HG02759 (cell line): ENCODE measurements around the gene FBXO41.

ENCODE experiments used
- ATAC-seq: cut with Tn5 transposase; IDR thresholded peaks from one replicate; pipeline ENCODE4 v1.9.1; 2021; ENCODE audit warnings: mild to moderate bottlenecking, moderate library complexity; ENCODE audit not compliant: unreplicated experiment

Gene FBXO41

DNA sequence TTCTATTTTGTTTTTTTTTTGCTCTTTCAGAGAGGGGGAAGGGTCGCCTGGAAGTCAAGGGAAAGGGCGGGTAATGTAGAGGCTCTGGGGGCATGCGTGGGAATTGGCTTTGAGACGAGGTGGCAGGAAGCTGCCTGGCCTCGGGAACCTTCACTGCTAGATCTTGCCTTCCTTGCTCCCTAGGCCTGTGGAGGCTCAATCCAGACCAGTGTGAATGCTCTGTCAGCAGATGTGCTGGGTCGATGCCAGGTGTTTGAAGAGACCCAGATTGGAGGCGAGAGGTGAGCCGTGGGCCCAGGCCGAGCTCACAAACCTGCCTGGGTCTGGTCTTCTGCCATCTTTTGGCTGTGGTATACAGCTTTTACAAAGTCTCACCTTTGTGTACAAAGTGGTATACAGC lies 34.6 kb downstream of the FBXO41 start:
- no peak for ATAC-seq

DNA sequence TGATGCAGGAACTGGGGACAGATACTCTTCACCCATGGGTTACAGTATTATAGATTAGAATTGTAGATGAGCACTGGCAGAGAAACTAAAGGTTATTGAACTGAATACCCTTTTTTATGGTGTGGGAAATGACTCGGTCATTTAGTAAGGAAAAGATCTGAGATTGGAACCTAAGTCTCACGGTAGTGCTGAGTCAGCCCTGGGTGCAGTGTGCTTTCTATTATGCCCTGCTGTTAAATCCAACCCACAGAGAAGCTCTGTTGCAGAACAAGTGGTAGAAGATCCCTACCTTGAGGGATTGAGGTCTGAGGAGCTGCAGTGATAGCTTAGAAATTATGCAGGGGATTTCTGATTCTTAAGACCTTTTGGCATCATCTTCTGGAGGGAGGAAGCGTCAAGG lies 37.4 kb downstream of the FBXO41 start:
- ATAC-seq: no peak

DNA sequence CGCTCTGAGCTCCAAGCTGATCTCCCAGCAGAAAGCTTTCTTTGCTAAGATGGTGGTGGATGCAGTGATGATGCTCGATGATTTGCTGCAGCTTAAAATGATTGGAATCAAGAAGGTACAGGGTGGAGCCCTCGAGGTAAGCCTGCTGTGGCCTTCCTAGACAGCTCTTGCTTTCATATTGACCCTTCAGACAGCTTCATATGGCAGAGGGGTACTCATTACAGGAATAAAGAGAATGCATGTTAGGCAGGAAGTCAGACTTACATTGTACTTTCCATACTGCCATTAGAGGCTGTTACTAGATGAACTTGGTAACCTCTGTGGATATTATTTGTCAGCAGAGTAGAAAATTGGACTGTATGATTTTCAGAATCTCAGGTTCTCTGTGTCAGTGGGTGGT lies 39.7 kb downstream of the FBXO41 start:
- ATAC-seq: no peak

DNA sequence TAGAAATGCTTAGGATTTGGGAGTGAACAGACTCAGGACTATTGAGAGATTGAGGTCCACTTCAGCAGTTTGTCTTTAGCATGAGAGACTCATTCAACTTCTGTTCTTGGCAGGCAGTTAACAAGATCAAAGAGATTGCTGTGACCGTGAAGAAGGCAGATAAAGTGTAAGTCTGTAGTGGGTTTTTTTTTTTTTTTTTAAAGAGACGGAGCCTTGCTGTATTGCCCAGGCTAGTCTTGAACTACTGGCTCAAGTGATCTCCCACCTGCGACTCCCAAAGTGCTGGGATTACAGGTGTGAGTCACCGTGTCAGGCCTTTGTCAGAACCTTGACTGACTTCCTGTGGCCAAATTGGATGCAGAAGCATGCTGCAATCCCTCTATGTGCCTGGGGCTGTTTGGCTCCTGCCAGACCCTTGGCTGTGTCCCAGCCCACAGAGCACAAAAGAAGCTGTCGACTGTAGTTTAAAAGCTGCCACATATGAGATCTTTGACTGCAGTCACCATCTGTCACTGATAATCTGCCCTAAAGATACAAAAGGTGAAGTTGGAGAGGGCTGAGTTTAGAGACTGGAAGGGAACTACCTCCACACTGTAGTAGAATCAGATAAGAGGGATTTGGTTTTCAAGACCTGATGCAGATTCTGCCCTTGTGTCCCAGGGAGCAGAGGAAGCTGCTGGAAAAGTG lies 40.3 kb downstream of the FBXO41 start:
- ATAC-seq: no peak

DNA sequence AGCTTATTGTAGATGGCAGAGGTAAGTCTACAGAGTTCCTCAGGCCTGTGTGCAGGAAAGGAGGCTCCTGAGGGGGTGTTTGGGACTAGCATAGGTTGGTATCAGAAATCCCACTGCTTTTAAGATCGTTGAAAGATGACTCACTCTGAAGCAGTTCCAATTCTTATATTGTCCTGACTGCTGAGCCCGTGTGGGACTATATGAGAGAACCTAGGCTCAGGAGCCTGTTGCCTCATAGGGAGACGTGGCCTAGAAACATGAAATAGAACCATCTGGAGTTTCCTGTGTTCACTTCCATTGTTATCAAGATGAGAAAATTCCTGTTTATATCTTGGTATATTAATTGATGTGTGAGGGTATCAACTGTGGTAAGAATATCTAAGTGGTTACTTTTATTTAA lies 44.5 kb downstream of the FBXO41 start:
- ATAC-seq: no peak

DNA sequence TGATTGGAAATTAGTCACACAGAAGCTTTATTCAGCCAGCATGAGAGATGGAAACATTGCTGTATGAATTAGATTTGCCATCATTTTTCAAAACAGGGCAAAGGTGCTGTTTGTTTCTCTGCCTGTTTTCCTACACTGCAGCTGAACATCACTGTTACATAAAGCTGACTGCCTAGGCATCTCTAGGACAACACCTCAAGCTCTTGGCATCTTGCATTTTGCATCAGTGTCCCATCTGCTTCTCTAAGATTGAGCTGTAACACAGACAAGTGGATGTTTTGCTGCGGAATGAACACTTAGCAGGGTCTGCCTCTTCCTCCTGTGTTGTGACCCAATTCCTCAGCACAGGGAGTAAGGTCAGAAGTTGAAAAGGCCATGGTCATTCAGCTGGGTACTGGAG lies 45.3 kb downstream of the FBXO41 start:
- no peak for ATAC-seq

DNA sequence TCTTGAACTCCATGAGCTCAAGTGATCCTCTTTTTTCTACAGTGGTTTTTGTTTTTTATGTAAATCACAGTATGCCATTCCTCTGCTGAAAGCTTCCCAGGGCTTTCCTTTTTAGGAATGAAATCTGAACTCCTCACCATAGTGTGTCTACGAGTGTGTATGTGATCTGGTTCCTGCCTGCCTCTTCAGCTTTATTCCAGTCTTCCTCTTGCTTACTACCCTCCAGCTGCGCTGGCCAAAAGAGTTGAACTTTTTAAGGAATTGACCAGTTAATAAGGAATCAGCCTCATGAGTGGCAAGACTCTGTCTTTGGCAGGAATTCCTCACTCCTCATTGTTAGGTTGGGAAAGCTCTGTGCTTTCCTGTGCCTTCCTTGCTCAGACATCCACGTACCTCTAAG lies 46.1 kb downstream of the FBXO41 start:
- no peak for ATAC-seq

DNA sequence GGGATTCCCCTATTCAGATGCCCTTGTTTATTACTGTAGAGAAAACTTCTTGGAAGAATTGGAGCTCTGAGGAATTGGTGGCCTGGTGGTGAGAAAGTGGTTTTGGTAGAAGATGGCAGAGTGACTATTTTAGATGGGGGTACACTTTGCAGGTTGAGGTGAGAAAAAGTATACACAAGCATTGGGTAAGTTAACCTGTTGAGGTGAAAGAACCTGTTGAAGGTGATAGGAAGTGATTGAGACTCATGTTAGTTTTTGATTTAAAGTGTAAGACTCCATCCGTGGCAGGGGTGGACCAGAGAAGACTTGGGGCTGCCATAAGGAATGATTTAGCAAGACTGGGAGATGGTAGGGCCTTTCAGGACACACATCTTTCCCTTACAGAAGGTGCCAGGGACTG lies 47.1 kb downstream of the FBXO41 start:
- ATAC-seq: no peak

DNA sequence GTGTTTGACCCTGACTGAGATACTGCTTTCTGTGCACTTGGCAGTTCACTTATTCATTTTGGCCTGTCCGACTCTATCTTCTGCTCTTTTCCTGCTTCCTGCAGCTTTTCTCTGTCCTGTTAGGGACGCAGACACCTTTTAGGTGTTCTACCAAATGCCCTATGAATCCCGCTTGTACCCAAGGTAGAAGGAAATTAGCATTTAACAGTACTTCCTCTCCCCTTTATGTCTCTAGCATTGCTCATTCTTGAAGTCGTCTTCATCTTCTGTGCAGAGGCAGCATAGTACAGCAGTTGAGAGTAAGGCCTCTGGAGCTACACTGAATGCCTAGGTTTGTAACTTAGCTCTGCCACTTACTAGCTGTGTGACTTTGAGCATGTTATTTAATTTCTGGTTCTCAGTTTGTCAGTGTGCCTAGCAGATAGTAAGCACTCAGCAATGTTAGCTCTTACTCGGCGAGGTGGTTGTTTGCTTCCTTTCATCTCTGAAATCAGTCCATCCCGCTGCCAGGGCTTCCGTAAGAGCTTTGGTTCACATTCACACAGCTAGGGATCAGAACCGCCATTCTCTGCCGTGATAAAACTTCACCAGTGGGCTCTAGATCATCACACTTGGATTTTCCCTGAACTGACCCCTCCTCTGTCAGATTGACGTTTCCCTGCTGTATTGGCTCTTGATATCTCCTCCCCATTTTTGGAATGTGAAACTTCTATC lies 48.8 kb downstream of the FBXO41 start:
- ATAC-seq: no peak

DNA sequence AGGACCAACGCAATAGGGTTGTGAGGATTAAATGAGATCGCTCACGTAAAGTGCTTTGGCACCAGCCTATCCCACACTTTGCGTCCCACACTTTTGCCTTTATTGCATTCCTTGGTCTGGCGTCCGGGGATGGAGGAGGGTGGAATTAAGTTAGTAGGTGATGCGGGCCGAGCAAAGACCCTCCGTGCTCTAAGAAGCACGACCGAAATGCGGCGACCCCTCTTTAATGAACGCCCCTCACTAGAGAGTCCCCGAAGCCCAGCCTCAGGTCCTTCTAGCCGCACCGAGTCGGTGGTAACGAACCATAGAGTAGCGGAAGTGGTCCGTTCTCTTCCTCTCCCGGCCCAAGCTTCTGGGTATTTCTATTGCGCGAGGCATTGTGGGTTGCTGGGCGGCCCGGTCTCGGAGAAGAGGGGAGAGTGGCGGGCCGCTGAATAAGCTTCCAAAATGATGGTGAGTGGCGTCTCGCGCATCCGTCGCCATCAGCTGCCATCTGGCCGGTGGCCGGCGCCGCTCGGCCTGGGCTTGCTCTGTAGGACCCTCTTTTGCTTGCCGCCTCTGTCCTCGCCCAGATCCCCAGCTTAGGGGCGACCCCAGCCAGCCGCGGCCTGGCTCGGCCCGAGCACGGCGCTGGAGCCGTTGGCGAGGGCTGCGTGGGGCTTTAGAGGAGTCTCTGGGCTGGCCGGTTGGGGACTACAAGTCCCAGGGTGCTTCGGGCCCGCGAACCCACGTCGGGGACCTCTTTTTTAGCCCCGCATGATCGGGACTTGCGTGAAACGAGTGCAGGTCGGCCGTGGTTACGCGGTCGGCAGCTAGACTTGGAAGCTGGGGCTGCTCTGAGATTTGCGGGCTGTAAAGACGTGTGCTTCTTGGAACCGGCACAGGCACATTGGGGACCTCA lies 50.1 kb downstream of the FBXO41 start, which contains the start of gene CCT7:
Gene CCT7, plus strand, starts transcription at position 377 of the 901 bp plus-strand sequence. Its CDS starts 71 bp downstream, at position 448.
- peak; percentile 64 for ATAC-seq

DNA sequence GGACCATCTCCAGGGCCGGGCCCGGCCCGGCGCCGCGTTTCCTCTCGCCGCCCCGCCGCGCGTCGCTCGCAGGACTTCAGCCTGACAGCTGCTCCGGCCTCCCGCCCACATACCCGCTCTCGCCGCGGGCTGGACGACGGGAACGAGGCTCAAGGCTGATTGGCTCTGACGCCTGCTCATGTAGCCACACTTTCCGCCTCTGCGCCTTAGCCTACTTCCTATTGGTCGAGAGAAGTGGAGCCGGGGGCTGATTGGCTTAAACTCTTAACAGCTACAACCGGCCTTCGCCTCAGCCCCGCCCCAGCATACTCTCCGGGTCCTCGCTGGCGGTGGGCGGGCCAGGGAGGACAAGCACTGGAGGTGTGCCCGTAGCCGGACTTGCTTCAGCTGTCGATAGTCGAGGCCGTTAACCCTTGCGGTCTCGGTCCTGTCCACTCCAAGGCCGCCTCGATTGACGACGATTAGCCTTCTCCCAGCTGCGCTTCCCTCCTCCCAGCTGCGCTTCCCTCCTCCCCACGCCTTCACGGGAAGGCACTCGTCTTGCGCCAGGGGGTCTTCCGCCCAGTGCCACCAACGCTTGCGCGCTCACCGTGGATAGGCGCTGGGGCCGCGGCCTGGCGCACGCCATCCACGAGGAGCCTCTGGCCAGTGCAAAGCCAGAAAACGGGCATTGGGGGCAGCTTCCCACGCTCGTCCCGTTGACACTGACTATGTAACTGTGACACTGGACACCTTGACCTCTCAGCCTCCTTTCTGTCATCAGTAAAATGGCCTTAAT lies 50.9 kb downstream of the FBXO41 start, which contains the start of gene PRADC1:
Gene PRADC1, minus strand, starts transcription at position 86 of the 778 bp plus-strand sequence. Its CDS starts 79 bp downstream, at position 7.
- ATAC-seq: peak; percentile 90

DNA sequence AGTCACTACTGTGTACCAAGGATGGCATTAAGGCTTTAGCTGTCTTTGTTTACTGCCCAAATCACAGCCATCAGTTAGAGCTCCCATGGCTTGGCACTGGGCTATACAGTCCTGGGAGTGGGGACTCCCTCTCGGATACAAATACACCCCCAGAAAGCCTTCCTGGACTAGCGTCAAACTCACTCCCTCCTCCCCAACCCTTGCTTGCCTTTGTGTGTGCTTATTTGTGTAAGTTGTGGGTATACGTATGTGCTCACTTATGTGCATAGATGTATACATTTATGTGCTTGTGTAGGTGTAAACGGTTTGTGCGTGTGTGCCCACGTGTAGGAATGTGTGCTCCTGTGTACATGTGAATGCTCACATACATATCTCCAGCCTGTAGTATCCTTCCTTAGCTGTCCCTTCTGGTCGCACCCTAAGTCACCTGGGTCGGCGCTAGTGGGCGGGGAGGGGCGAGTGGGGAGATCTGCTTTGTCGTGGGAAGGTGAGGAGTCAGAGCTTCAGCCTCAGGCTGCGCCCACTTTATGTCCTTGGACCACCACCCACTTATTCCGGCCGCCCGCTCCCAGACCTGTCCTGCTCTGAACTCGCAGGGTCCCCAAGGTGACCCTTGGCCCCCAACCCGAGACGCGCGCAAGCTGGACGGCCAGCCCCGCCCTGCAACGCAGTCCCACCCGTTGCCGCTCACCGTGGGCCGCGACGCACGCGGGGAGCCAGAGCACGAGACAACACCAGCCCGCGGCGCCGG lies 51.7 kb downstream of the FBXO41 start:
- ATAC-seq: peak; percentile 12

DNA sequence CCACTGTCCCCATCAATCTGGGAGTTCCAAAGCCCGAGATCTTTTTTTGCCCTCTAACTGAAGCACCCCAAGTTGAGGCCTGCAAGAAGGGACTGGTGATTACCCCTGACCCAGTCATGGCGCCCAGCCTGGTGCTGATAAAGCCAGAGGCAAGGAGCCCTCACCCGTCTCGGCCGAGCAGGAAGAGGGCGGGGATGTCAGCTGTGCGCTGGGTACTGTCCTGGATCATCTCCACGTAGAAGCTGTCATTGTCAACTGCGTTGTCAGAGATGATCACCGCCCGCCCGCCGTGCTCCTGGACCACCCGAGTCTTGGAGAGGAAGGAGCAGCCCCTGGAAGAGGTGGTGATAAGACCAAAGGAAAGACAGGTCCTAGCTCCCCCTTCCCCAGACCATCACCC lies 55.6 kb downstream of the FBXO41 start:
- no peak for ATAC-seq

DNA sequence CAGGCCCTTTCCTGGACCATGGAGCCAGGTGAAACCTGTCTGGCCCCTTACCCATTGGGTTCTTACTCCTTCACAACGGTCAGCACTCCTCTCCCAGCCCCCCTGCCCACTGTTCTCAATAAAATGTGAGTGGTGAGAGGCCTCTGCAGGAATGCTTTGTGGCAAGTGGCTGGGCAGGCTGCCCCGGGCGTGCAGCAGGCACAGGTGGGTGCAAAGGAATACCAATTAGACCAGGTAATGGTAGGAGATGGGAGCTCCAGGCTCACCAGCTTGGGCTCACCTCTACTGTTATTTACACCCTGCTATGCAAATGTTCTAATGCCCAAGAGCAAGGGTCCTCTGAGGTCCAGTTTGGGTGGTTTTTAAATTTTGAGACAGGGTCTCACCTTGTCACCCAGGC lies 57.2 kb downstream of the FBXO41 start:
- ATAC-seq: no peak

DNA sequence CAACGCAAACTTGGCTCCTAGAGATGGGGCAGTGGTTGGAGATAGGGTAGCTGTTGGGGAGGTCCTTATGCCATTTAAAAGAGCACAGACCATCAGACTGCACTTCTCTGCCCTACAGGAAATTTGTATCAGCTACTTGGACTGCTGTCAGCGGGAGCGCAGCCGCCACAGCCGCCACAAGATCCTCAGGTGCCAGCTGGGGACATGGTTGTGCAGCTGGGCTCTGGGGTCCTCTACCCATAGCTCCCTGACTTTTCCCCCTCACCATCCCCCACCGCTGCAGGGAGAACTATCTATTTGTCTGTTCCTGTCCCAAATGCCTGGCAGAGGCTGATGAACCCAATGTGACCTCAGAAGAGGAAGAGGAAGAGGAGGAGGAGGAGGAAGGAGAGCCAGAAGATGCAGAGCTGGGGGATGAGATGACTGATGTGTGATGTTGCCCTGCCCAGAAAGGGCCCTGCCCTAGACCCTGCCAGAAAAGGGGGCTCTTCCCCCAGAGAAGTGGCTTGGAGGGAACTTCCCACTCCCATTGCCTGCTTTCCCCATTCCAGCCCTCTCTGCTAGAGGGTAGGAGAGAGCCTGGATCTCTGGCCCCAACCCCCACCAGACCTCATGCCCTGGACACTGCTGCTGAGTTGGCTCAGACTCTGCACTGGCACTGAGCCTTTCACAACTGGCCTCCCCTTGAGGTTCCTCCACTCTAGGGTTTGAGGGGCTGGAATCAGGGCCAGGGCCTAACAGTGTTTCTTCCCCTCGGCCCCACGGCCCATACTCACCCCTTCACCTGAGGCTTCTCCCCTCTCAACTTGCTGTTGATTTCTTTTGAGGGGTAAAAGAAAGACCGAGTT lies 58.5 kb downstream of the FBXO41 start:
- no peak for ATAC-seq

DNA sequence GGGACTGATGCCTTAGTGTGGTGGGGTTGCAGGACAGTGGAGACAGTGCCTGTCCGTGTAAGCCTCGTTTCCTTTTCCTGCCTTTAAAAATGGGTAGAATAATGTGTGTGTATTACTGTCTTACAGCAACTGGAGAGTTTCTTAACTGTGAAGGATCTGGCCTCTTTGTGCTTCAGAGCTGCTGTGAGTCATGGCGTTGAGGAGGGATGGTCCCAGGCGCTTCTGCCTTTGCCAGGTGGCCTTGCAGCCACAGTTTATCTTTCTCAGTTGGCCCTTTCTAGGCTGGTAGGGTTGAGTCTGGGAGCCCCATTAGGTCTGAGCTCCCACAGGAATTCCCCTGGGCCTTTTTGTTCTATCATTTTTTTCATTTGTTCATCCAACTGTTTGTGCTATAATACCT lies 60.5 kb downstream of the FBXO41 start:
- ATAC-seq: no peak

DNA sequence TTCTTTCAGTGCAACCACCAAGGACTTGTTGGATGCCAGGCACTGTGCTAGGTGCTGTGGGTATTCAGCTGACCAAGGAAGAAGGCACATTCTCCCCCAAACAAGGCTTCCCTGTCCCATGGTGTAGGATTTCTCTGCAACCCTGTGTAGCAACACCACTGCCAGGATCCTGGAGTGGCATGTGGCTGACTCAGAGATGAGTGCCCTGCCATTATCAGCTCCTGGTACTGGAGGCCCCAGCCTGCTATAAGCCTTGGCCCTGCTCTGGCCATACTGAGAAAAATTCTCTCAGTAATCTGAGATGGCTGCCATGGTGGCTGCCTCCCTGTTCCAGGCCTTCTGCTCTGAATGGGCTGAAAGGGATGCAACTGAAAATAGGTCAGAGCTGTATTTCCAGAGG lies 66.0 kb downstream of the FBXO41 start:
- ATAC-seq: no peak

DNA sequence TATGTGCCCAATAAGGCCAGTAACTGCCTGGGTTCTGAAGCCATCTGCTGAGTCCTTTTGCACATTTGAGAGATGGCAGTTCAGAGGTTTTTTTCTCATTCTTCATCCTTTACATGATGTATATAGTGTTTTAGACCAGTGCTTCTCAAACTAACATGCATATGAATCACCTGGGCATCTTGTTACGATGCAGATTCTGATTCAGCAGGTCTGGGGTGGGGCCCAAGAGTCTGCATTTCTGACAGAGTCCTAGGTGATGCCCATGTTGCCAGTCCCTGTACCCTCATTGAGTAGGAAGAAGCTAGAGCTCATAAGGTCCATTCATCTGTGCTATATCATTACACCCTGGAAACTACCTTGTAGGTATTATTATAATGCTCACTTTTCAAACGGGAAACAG lies 66.5 kb downstream of the FBXO41 start:
- no peak for ATAC-seq

DNA sequence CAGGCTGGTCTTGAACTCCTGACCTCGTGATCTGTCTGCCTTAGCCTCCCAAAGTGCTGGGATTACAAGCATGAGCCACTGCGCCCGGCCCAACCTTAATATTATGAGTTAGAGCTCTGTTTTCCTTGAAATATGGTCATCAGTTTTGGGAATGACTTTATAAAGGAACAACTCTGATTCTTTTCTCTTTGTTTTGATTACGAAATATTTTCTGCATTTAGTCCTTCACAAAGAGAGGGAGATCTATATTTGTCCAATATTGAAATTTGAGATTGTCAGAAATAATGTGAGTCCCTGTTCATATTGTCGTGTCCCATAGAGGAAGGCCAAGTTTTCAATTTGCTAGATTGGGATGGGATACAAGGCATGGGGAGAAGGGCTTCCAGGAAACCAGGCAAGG lies 67.1 kb downstream of the FBXO41 start:
- no peak for ATAC-seq
